T-helper 1 cell (primary cell): Measurements from ENCODE around the gene NPTX1.
"Not testable (repeated sequence)": the region's sequence is repeated elsewhere in the genome, so short reads cannot be mapped to it uniquely, and the experiment has no call there.

Experiments
- DNase-seq, 5 donors: peaks; one replicate each; pipeline ENCODE4 v3.0.0-alpha.2; 2012 to 2020
- total RNA-seq, 4 donors: gene quantifications; one replicate each; lab custom pipeline; 2026; lab: John Stamatoyannopoulos, UW

NPTX1 gene, protein sequence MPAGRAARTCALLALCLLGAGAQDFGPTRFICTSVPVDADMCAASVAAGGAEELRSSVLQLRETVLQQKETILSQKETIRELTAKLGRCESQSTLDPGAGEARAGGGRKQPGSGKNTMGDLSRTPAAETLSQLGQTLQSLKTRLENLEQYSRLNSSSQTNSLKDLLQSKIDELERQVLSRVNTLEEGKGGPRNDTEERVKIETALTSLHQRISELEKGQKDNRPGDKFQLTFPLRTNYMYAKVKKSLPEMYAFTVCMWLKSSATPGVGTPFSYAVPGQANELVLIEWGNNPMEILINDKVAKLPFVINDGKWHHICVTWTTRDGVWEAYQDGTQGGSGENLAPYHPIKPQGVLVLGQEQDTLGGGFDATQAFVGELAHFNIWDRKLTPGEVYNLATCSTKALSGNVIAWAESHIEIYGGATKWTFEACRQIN
- 0 to 3.2 (median 0.24) reads per million in 4 donors for total RNA-seq

DNA sequence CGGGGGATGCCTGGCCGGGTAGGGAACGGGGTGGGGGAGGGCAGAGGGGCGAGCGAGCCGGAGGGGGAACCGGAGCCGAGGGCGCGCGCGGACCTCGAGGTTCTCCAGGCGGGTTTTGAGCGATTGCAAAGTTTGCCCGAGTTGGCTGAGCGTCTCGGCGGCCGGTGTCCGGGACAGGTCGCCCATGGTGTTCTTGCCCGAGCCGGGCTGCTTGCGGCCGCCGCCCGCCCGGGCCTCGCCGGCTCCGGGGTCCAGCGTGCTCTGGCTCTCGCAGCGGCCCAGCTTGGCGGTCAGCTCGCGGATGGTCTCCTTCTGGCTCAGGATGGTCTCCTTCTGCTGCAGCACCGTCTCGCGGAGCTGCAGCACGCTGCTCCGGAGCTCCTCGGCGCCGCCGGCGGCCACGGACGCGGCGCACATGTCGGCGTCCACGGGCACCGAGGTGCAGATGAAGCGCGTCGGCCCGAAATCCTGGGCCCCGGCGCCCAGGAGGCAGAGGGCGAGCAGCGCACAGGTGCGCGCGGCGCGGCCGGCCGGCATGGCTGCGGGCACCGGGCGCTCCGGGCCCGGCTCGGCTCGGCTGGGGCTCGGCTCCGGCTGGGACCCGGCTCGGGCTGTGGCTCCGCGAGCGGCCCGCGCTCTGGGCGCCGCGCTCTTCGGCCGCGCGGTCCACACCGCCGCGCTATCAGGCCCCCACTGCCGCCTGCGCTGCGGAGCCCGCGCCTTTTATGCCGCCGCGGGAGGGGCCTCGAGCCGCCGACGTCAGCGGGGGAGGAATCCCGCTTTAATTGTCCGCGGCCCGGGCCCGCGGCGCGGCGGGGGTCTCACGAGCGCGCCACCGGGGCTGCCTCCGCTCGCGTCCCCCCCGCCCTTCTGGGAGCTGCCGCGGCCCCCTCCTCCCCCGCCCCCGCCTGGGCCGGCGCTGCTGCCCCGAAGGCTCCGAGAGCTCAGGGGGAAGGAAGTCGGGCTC, at the start of gene NPTX1:
NPTX1 (minus strand) TSS at position 698 of the 967 bp plus-strand sequence; CDS start at position 537, 161 bp downstream.
- no peak for DNase-seq

DNA sequence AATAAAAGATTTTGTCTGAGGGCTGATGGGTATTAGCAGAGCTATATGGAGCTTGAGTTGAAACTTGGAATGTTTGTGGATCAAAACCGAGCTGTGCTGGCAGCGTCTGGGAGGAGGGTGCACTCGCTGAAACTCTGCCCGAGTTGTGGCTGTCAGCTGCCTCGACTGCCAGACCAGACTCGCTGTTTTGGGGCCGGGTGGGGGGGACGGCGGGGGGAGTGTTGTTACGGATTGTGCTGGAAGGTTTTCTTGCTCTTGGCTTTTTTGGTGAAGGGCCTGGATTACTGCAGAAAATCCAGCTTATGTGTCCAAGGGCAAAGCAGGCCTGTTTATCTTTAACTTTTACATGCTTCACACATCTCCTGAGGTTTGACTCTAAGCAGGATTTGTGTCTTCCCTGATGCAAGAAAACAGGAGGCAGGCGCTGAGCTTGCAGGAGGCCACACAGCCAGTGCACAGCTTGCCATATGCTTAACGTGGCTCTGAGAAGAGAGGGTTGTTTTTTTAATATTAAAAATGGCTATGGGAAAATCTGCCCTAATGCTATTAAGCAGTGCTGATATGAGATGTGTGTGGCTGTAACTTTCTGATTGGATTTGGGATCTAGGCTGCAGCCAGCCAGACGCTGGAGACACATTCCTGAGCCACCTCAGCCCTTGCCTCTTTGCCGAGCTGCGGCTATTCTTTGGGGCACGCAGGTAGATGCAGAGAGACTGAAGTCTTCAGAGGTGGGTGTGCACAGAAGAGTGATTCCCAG, 47.7 kb upstream of the NPTX1 start:
- DNase-seq, result no peak

DNA sequence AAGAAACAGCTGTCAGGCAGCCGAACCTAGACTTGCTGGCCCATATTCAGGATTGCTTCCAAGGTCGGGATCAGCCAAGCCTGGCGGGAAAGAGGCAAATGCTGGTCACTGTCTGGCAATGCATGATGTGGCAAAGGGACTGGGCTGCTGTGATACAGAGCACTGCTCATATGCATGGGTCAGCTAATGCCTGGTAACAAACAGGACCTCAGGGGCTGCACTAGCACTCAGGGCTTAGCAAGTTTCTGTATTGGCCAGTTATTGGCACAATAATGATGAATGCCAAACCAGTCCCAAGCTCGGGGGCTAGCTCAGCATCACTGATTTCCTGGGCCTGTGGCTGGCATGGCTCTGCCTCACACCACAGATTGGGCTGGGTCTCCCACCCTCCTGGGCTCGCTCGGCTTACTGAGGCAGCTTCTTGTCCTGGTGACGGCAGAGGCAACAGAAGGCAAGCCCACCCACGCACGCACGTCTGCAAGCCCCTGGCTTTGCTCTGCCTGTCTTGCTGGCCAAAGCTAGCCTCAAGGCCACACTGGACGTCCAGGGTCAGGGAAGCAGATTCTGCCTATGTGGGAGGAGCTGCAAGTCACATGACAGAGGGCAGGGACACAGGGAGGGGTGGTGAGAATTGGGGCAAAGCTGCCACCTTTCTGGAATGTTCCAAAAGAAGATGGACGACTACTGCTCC, 46.8 kb upstream of the NPTX1 start:
- no peak for DNase-seq

DNA sequence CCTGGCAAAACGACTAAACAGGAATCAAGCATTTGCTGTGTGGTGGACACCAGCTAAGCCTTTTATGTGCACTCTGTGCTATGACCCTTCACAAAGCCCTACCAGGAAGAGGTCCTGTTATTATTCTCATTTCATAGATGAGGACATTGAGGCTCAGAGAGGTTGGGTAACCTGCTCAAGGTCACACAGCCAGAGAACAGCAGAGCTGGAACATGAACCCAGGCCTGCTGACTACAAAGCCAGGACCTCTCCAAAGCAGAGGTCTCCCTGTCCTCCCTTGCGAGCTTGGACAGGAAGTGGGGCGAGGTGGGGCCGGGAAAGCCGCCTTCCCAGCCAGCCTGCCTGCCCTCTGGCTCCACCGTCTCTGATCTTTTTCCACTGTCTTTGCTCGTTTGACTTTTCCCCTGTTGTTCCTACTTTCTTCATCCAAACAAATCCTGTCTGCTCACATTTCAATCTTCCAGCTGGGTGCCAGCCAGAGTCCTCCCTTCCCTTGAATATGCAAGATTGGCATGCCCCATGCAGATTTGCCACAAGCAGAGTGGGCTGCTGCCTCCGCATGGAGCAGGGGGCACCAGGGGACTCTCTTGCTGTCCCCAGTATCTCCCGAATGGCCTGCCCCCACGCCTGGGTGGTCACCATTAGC, 44.5 kb upstream of the NPTX1 start:
- DNase-seq, result no peak

DNA sequence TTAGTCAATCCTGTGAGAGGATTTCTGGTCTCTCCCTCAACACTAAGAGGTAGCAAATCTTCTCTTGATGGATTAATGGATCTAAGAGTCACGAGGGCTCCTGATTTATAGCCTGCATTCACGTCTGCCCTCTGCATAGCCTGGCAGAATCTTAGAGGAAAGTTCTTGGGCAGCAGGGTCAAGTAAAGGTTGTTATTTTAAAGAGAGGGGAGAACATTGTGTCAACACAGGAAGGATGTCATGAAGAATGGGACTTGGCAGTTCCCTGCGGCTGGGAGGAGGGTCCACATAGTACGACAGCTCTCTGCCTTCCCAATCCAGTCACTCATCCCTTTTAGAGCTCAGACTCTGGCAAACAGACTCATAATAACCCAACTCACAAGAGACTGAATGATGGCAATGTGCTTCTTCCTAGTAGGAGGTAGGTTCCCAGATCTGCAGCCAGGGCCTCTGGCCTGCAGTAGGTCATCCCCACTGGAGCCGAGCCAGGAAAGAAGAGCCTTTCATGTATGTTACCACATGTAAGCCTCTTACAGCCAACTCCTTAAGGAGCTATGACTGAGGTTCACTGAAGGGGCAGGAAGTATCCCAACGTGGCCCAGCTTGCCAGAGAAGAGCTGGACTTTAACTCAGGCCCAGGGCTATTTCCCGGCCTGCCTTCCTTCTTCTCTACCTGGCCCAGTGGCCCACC, 42.8 kb upstream of the NPTX1 start:
- no peak for DNase-seq

DNA sequence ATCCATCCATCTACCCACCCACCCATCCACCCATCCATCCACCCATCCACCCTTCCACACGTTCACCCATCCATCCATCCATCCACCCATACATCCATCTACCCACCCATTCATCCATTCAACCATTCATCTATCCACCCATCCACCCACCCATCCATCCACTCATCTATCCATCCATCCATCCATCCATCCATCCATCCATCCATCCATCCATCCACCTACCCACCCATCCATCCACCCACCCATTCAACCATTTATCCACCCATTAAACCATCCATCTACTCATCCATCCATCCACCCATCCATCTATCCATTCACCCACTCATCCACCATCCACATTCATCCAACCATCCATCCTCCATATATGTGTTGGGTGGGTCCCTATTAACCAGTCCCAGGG, 42.0 kb upstream of the NPTX1 start:
- no peak for DNase-seq

DNA sequence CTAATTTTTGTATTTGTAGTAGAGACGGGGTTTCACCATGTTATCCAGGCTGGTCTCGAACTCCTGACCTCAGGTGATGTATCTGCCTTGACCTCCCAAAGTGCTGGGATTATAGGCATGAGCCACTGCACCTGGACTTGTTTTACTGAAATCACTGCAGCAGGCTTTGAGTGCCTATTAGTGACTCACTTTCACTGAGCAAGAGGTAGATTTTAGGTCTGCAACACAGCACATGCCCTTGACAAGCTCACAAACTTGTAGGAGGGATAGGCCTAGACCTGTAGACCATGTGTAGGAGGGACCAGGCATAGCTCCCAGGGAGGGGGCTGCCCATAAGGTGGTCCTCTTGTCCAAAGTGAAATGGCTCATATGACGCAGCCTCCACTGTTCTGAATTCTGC, 41.2 kb upstream of the NPTX1 start:
- DNase-seq, result no peak

DNA sequence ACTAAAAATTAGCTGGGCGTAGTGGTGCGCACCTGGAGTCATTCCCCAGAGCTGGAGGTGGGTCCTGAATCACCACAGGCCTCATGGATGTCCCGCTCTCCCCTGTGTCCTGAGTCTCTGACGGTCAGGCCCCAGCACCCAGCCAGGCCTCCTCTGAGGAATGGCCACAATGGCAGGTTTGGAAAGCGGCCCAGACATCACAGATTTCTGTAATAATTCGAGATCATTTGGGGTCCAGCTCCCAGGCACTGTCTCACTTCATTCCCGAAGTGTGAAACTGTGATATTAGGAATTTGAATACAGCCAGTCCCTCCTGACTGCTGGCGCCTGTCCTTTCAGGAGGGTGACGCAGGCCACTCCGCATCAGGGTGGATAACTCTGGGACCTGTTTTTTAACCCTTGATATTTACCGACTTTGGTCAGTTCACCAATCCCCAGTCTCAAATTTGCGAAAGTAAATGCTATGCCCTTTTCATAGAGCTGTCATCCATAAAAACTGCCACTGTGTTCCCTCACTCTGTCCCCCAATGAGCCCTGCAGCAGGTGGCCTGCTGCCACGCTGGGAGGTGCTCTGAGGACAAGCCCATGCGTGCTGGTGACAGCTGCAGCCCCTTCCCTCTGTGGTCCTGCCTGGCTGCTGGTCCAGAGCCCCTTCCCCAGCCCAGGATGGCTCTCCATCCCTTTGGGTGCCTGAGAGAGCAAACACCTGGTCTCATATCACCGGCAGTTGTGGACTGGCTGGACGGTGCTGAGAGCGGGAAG, 39.9 kb upstream of the NPTX1 start:
- no peak for DNase-seq

DNA sequence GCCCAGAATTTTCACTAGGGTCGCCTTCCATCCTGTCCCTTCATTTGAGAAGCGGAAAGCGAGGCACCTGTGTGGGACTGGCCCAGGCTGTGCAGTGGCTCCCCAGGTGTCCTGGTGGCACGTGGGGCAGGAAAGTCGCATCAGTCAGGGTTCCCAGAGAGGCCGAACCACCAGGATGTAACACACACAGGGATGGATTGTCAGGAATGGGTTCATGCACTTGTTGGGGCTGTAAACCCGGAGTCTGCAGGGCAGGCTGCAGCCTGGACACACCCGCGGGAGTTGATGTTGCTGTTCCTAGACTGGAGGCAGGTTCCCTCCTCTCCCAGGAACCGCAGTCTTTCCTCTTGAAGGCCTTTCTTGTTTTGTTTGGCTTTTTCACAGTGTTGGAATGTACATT, 37.5 kb upstream of the NPTX1 start:
- no peak for DNase-seq

DNA sequence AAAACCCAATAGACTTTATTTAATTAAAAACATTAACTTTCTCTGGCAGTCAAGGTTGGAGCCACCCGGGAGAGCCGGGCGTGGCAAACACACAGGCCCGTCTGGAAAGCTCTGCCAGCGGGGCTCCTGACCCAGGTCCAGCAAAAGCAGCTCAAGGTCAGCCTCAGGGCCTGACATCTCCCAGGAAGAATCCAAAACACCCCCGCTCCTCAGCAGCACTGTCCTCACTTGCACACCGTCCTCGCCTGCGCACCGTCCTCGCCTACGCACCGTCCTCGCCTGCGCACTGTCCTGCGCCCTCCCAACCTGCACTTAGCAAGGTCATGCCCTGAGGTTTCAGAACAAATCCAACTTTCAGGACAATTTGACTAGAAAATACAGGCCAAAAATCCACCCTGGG, 36.8 kb upstream of the NPTX1 start:
- no peak for DNase-seq

DNA sequence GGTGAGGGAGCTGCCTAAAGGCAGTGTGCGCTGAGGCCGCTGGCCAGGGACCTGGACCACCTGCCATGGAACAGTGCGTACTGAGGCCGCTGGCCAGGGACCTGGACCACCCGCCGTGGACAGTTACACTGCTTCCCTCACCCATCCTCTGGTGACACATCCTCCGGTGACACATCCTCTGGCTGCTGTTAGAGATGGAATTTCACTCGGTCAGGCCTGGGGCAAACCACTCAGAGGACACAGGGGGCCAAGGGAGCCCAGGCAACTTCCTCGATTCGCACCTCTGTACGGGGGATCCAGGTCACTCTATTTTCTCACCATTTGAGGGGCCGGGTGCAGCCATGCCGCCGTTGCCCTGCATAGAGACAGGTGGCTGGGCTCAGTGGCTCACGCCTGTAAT, 35.8 kb upstream of the NPTX1 start:
- no peak for DNase-seq

DNA sequence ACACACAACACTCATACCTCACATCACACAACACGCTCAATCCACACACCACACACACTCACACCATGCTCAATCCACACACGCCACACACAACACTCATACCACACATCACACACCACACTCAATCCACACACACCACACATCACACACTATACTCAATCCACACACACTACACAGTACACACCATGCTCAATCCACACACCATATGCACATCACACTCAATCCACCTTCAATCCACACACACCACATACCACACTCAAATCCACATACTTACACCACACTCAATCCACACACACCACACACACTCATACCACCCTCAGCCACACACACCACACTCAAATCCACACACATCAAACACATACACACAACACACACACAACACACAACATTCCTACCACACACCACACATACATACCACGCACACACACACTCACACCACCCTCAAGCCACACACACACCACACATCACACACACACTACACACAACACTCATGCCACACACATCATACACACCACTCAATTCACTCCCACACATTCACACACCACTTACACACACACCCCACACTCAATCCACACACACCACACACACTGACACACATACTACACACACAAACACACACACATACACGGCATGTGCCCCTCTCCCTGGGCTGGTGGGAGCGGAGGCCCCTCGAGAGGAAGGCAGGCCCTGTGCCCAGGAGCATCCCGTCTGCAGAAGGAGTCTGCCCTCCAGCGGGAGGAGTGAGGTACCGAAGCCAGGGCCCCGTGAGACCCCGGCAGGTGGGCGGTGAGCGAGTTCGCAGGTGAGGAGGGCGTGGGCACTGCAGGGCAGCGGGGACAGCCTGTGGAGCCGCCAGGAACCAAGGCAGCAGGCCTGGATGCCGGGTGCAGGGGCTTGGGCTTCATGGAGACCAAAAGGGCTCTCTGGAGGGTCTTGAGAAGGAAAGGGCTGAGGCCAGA, 35.1 kb upstream of the NPTX1 start:
- no peak for DNase-seq

DNA sequence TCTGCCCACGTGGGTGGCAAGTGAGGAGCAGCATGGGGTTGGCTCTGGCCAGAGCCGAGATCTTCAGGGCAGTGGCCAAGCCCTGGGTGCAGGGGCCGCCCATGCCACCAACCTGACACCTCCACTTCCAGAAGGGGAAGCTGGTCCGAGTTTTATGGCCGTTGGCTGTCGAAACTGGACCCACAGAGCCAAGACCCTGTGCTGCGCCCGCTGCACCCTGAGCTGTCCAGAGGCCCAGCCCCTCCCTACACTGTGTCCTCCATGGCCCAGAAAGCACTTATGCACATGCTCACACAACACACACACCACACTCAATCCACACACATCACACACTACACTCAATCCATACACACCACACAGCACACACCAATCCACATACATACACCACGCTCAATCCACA, 34.4 kb upstream of the NPTX1 start:
- DNase-seq, result no peak

DNA sequence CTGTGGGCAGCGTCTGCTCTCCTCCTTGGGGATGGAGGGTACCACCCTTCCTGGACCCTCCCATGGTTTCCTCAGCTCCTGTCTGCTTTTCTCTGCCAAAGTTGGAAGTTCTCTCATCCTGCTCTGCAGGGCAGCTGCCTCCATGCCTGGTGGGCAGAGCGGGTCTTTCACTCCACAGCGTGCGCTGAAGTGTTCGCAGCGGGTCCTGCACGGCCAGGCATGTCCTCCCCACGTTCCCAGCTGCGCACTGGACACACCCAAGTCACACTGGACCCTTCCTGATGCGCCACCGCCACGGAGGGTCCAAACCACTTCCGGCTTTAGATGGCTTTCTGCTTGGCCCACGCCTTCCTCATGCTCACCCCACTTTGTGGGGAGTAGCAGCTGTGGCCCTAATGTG, 33.7 kb upstream of the NPTX1 start:
- DNase-seq, result no peak

DNA sequence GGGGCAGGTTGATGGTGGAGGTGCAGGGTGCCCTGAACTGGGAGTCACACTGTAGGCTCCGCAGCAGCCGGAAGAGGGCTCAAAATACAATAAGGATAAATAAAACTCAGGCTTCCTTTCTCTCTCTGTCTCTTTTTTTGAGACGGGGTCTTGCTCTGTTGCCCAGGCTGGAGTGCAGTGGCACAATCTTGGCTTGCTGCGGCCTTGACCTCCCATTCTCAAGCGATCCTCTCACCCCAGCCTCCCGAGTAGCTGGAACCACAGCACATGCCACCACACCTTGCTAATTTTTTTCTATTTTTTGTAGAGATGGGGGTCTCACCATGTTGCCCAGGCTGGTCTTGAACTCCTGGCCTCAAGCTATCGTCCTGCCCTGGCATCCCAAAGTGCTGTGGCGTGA, 32.9 kb upstream of the NPTX1 start:
- DNase-seq, result no peak

DNA sequence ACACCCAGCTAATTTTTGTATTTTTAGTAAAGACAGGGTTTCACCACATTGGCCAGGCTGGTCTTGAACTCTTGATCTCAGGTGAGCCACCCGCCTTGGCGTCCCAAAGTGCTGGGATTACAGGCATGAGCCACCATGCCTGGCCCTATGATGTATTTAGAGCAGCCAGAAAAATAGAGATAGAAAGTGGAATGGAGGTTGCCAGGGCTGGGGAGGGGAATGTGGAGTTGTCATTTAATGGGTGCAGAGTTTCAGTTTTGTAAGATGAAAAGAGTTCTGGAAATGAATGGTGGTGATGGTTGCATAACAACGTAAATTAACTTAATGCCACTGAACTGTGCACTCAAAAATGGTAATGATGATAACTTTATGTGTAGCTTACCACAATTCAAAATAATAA, 31.6 kb upstream of the NPTX1 start:
- no peak for DNase-seq

DNA sequence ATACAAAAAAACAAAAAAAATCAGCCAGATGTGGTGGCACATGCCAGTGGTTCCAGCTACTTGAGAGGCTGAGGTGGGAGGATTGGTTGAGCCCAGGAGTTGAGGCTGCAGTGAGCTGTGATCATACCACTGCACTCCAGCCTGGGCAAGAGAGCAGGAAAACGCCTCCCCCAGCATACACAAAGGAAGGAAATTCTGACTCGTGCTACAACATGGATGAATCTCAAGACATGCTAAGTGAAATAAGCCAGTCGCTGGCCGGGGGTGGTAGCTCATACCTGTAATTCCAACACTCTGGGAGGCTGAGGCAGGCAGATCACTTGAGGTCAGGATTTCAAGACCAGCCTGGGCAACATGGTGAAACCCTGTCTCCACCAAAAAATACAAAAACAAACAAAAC, 30.8 kb upstream of the NPTX1 start:
- not testable (repeated sequence) for DNase-seq

DNA sequence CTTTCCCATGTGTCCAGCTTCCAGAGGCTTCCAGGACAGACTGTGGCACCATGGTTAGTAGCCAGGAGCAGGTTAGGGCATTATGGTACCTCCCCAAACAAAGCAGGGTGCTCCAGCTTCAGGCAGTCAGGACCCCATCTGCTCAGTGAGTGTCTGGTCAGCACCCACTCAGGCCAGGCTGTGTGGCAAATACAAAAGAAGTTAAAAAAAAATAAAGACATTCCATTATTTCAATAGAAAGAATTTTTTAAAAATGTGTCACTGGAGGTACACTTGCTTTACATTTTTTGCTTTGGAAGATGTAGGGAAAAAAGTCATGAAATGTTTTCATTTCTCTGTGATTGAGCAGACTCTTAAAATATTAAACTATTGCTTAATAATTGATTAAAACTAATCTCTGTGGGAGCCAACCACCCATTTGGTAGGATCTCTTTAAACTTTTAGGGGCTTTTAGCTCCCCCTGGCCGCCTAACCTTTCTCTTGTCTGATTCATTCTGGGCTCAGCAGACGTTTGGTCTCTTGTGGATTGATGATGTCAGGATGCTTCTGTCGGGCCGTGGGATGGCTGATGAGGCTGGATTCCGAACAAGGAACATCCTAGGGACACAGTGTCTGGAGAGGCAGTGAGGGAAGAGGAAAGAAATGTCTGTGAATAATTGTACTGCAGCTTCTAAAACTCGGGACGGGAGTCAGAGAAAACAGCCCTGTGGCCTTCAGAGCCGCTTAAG, 28.4 kb upstream of the NPTX1 start:
- no peak for DNase-seq
